CD4-positive, alpha-beta T cell treated with Interleukin-21 for 1 hour (primary cell): Measurements from ENCODE around the gene EXOC2.
"Not testable (repeated sequence)": the region's sequence is repeated elsewhere in the genome, so short reads cannot be mapped to it uniquely, and the experiment has no call there.

ENCODE experiments used
- DNase-seq: peaks from one replicate; pipeline ENCODE4 v3.0.0-alpha.2; 2020

EXOC2 gene

DNA sequence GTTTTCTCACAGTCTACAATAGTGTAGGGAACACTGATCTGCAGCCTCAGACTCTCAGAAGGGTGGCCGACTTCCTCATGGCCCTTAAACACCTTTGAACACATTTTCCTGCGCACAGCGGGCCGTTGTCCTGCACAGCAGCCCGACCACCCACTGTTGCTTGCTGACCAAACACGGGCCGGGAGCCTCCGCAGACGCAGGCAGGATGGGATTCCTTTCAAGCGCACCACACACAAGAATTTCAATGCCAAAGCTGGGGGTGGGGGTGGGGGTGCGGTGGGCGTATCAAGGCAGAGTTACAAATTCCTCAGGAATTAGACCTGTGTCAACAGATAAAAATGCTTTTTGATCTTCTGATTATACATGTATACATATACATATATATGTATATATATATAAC lies 110.6 kb downstream of the EXOC2 start:
- DNase-seq, result no peak

DNA sequence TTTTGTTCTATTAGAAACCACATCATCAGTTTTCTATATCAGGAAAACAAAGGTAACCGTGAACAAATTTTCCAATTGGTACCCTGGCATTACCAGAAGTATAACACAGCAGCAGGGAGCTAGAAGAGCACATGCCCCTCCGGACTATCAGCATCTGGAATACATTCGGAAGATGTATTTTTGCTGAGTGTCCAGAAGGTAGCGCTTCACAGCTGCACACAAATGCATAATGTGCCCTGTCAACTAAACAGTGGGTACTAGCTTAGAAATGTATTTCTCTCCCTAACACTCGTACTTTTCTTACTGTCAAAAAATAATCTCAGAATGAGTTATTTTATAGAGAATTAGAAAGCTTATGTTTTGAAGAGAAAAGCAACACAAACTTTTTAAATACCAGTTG lies 113.6 kb downstream of the EXOC2 start:
- DNase-seq, result no peak

DNA sequence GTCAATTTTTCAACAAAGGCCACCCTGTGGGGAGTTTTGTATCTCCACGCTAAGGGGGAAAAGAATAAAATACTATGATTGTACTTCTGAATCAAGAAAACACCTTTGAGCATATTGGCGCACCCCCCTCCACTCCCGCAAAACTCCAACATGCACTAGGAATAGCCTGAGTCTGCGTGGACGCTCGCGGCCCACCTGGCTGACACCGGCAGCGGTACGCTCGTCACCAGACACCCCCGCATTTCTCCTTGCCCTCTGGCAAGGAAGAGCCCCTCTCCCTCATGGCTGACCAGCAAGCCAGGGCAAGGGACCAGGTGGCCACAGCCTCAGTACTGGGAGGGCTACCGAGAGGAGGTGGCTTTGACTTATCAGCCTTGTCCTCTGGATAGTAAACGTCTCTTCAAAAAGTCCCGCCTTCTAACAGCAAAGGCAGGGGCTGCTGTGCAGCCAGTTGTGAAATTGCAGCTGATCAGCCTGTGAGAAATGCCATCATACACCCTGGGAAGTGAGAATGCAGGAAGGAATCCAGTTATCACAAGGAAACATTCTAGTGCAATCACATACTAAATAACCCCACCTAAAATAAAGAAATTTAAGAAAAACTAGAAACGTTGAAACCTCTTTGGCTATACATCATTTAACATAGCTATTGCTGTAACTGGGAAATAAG lies 120.2 kb downstream of the EXOC2 start:
- no peak for DNase-seq

DNA sequence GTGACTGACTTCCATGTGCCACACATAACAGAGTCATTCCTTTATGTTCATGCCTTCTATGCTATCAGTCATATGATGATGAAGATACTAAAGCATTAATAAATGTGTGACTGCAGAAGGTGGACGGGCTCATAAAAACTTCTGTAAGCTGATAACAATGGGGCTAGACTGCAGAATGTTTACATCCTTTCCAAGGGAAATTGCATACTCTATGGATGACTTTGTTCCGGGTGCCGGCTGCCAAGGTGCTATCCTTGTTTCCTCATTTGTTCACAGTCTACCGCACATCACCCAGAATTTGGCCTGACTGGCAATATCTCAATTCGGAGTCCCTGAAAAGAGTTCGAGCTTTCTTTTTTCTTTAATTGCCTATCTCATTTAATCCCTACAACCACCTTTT lies 121.0 kb downstream of the EXOC2 start:
- DNase-seq, result no peak

DNA sequence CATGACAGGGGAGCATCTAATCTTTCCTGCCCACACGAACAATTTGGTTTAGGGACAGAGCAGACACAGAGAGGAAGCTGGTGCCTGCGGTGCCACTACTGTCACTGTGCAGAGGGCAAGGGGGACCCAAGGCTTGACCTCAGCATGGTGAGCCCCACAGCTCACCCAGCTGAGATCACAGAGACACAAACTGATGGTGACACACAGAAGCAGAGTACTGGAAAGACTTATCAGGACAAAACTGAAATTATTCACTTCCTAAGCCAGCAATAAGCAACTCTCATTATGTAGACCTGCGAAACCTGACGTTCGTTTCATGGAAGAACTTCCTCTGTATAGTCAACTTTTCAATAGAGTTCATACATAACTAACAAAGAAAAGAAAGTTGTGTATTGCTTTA lies 122.1 kb downstream of the EXOC2 start:
- DNase-seq, result no peak

DNA sequence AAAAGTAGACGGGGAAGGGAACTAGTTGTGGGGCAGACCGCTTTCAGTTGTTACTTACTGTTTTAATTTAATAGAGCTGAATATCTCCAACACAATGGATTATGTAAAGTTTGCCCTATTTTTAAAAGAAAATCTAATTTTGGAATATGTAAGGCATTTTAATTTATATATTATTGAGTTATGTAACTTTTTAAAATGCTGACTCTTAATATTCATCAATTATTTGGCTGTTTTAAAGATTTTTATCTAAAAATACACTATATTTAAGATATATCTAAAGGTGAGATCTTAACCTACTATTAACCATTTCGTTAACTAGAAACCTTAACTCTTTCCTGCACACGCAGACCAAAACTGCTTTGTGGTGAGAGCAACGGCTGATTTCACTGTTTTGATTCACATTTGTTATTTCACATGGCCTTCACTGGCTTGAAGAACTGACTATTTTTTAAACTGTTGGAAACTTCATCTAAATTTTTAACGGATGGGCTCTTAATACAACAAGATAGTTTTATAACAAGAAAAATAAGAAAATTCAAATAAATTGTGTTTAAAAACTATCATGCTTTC lies 123.9 kb downstream of the EXOC2 start:
- no peak for DNase-seq

DNA sequence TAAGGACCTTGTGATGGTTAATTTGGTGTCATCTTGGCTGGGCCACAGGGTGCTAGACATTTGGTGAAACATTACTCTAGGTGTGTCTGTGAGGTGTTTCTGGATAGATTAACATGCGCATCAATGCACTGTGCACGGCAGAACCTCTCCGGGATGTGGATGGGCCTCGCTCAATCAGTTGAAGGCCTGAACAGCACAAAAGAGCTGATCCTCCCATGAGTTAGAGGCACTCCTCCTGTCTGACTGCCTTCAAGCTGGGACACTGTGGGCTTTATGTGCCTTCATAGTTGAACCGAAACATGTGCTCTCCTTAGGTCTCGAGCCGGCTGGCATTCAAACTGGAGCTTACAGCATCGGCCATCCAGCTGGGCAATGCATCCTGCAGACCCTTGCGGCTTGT lies 124.9 kb downstream of the EXOC2 start:
- no peak for DNase-seq

DNA sequence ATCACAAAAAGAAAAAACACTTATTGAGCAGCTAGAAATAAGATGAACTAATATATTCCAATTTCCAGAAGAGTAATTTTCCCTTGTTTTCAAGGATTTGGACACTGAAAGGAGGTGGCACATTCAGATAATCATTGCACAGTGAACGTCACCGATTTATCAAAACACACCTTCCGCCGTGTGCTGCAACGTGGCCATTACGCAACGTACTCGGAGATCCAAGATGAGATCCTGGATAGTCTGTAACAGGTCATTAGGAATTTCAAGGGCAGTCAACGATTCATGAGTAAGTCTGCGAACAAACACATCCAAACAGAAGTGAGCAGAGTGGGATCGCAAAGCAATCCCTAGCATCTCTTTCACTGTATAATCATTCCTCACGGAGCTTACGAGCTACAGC lies 129.1 kb downstream of the EXOC2 start:
- DNase-seq, result no peak

DNA sequence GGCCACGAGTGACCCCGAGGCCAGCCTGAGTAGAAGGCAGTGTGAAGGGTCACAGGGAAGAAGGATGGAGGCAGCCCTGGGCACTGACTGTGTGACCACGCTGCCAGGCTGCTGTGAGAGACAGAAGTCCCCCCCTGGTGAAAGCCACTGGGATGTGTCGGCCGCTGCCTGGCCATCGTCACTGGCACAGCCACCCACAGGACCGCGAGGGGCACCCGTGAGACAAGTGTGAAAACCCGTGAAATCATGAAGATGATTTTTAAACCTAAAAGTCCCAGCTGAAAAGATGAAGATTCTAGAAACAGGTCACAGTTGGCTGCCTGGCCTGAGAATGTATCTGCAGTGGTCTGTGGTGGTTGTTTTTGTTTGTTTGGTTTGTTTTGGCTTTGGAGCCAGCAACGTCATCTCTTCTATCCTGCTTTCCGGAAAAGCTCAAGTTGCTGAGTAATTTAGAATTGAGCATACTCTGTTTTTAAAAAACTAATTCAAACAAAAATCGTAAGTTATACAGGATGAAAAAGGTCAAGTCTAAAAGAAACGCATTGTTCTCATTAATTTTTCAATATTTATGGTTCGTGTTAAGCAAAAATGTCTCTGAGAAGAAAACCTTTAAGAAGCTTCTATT lies 130.8 kb downstream of the EXOC2 start:
- DNase-seq, result no peak

DNA sequence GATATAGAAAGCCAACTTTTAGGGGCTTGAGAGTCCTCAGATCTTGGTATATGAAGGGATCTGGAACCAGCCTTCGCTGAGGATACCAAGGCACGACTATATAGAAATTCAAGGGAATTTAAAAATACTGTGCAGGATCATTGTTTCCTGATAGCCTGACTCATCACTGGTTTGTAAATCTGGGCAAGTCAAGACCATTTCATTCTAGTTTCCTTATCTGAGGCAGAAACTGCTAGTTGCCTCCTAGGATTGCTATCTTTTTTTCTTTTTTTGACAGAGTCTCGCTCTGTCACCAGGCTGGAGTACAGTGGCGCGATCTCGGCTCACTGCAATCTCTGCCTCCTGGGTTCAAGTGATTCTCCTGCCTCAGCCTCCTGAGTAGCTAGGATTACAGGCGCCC lies 131.6 kb downstream of the EXOC2 start:
- not testable (repeated sequence) for DNase-seq

DNA sequence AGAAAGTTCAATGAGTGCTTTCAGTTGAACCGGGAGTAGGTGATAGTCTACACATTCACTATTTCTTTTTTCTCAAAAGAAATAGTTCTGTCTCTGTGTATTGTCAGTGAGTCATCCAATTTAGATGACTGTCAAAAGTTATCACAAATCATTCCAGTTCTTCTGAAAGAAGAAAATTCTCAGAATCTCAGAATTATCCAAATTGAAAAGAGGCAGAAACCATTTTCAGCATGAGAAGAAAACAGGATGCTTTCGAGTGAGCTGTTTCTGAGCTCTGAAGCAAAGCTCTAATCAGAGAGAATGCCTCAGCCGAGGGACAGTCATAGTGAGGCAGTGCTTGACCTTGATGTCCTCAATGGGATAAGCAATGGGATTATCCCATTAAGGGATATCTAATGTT lies 134.0 kb downstream of the EXOC2 start:
- DNase-seq, result no peak

DNA sequence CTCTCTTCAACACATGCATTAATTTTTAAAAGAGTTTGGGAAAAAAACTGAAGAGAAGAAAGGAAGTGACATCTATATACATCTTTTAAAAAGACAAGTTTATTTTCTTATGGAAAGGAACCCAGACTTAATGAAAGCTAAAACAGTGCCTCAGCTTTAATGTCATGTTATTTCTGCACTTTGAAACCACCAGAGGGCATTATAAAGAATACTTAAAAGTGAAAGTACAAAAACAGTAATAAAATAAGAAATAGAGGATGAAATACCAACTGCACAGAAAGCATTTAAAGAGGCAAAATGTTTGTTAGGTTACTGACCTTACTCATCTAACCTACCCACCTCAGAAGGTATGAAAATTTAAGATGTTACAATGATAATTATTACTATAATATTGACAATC lies 134.8 kb downstream of the EXOC2 start:
- DNase-seq, result peak; percentile 4

DNA sequence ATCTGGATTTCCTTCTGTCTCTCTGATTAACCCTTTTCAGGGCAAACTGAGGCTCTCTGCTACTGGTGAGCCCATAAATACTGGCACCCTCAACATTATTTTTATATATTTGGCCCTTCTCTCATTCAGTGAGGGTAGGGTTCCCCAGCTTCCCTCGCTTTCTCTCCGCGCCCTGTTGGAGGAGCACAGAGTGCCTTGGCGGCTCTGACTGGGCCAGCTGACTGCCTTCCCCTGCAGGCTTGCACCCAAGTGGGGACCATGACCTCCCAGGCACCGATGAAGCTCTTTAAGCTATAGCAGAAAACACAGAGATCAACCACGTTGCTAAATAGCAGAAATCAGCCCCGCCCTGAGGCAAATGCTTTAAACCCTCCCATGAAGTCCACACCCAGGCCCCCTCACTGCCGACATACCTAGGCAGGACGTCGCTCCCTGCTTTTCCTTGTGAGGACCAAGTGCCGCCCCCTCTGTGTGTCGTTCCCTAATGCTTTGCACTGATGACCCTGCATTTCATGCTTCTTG lies 141.0 kb downstream of the EXOC2 start:
- DNase-seq, result no peak

DNA sequence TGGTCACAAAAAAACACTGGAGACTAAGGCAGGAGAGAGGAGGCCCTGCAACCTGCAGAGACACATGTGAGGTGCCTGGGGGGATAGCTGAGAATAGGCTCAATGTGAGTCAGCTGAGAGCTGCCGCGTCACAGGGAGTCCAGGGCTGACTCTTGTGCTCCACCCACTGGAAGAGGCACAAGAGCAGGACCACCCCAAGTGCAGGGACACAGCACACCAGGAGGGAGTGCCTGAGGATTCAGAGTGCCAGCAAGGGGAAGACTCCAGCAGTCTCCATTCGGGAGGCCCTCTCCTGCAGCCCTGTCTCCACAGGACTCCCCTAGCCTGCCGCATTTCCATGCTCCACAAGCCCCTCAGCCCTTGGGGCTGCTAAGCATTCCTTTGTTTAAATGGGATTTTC lies 141.5 kb downstream of the EXOC2 start:
- DNase-seq, result no peak

DNA sequence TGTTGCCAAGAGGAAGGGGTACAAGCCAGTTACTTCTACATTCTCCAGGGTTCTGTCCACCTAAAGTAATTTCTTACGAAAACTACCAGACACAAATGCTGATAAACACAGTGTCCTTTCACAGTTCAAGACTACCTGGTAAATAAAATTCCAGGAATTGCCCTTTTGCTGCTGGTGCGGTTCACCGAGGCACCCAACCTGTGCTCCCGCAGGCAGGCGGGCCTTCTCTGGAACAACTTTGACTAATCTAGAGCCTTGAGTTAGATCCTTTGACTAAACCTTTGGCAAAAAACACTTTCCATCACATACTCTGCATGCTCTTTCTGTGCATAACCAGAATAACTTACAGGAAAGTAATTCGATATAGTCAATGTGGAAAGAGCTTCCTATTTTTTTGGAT lies 143.0 kb downstream of the EXOC2 start:
- no peak for DNase-seq

DNA sequence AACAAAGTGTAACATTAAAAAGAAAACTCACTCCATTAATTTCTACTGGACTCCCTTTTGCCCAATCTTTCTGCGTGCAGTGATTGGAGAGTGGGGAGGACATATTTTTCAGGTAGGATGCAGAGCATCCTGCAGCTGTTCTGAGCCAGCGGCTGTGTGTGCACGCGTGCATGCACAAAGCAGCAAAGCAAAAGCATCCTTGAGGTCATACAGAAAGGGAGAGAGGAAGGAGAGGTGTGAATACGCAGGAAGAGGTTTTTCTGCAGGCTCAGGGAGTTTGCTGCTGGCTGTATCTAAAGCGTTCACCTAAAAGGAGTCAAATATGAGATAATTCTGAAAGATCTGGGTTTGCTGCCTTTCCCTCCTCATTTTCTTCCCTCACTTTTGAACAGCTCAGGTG lies 144.4 kb downstream of the EXOC2 start:
- peak; percentile 11 for DNase-seq

DNA sequence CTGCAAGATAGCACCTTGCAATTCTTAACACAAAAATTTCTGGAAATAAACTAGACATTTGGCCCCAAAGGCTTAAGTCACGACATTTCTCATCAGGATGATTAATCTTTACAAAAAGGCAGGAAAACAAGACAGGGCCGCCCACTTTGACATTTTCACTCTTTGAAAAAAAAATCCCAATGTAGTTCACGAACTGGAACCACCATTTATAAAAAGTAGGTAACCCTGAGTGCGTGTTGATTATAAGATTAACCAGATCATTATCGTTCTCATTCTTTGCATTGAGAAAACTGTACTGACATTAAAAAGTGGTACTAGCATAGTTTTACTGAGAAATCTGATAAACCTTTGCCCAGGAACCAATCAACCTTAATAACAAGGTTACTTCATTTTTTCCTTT lies 144.8 kb downstream of the EXOC2 start:
- no peak for DNase-seq

DNA sequence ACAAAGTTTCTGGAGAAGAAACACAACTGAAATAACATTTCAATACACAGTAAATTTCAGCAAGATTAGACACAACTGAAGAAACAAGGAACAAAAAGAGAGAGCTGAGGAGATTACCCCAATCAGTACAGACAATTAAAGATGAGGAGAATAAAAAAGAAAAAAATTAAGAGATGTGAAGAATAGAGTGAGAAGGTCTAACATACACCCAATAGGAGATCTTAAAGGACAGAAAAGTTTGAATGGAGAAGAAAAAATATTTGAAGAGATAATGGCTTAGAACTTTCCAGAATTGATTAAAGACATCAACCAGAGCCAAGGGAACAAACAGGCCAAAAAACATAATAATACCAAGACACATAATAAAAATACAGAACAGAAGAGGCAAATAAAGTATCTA lies 152.4 kb downstream of the EXOC2 start:
- no peak for DNase-seq

DNA sequence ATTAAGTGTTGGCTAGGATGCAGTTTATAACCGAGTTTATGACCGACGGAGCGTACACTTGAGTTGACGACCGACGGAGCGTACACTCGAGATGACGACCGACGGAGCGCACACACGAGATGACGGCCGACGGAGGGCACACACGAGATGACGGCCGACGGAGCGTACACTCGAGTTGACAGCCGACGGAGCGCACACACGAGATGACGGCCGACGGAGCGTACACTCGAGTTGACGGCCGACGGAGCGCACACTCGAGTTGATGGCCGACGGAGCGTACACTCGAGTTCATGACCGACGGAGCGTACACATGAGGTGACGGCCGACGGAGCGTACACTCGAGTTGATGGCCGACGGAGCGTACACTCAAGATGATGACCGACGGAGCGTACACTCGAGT lies 155.8 kb downstream of the EXOC2 start:
- DNase-seq, result no peak

DNA sequence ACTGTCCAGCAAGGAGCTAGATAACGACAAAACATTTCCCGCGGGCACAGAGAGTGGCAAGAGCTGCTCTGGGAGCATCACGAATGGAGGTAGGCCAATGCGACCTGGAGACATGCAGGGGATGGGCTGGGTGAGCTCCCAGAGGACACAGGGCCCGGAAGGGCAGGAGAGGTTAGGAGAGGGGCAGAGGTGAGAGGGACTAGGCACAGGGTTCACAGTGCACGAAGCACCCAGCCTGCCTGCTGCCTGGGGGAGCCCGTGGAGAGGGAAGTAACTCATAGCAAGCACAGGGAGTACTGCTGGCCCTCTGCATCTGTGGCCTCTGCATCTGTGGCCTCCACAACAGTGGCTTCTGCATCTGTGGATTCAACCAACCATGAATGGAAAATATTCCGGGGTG lies 162.5 kb downstream of the EXOC2 start:
- no peak for DNase-seq

DNA sequence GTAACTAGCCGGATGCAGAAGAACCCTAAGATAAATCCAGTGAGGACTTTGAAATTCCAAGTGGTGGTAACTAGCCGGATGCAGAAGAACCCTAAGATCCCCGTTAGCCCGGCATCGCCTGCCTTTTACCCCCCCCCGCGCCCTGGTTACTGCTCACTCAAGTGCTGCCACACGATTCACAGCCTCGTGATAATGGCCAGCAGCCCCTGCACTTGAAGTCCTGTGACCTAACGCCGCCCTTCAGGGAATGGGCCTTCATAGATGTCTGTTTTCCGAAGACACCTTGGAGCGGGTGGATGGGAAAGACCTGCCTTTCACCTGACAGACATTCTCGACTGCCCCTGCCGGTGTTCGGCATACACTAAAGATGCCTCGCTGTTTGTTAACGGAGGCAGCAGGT lies 163.9 kb downstream of the EXOC2 start:
- no peak for DNase-seq

DNA sequence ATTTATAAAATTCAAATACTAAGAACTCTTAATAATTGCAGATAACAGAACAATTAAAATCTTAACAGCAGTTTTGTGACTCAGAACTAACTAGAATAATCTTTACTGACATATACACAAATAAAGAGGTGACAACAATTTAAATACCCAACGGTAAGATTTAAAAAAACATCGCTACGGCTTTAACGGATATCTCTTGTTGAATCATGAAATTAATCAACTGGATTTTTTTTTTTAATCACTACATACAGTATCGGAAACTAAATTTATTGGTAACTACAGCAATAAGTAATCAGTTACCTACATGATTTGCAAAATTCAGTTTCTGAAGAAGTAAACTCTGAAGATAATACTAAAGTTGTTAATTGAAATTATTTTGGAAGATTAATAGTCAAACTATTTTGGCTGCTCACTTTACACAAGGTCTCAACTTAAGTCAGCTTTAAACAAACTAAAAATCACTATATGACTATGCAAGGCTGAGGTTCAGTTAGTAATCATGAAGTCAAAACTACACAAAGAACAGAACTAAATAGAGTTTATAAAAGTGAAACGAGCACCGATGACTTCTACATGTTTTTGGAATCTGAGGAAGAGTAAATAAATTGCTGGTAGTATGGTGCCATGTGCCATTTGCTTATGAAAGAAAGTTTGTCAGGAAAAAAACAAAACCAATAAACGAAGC lies 164.8 kb downstream of the EXOC2 start:
- no peak for DNase-seq

DNA sequence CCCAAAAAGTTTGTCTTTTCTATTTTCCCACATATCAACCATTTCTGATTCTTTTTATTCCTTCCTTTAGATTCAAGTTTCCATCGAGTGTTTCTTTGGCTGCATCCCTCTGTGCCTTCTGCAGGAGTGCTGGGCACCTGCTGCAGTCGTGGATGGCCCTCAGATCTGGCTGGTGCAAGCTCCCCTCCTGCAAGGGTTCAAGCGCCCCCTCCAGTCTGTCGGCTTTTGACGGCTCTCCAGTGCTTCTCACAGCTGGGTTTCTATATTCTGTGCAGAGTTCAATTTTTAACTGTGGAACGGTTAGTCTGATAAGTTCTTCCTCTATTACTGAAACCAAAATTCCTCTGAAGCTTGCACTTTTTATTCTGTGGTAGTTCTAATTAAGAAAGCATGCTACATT lies 168.1 kb downstream of the EXOC2 start:
- DNase-seq, result peak; percentile 47

DNA sequence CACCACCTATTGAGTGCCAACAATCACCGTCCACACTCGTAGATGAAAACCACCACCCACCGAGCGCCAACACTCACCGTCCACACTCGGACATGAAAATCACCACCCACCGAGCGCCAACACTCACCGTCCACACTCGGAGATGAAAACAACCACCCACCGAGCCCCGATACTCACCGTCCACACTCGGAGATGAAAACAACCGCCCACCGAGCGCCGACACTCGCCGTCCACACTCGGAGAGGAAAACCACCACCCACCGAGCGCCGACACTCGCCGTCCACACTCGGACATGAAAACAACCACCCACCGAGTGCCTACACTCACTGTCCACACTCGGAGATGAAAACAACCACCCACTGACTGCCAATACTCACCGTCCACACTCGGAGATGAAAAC lies 172.1 kb downstream of the EXOC2 start:
- DNase-seq, result no peak
